Measurements from ENCODE around the gene TPCN1. TPM values are rescaled to one million over a fixed set of nuclear protein-coding genes. Genes with fewer than 3 reads are reported as not detected.
A peak's percentile ranks its signal among the peaks of the same experiment; 100 is the strongest.

Gene TPCN1
- total RNA-seq, 1 donor from 2014 or later = 39.5 TPM

GRCh38 chr12:113195598-113195997 lies 25.7 kb upstream of the TPCN1 start:
- DNase-seq (ENCODE audit: extremely low spot score in 2 of 2) = no peak
- TF ChIP-seq POLR2AphosphoS5 (IDR thresholded peaks at IDR 0.05; ENCODE audit: insufficient read depth in 1 of 2, low read depth in 1 of 2) = no peak
- no peak for TF ChIP-seq CTCF (IDR thresholded peaks at IDR 0.05)
- TF ChIP-seq POLR2A (IDR thresholded peaks at IDR 0.05) = no peak
- intact Hi-C loops (cut with DNase I) = loop anchor here (10.0 kb wide), 2 partner anchors 99 to 139 kb away; partner anchors contain the start of gene SLC8B1
- H3K27ac ChIP-seq = peak overlapping the region; percentile 61
- no peaks in the 10 kb centered on the region for H3K27me3 ChIP-seq
- no peak overlapping the region for H3K4me3 ChIP-seq
- H3K36me3 ChIP-seq = peaks cover 0 to 14% of the 10 kb centered on the region in 2 donors
- H3K9me3 ChIP-seq = no peaks in the 10 kb centered on the region
- H3K4me1 ChIP-seq = peaks cover 10% of the 10 kb centered on the region

GRCh38 chr12:113196582-113196981 lies 24.7 kb upstream of the TPCN1 start:
- Histone ChIP-seq H3K4me3 (no peak overlapping the region), H3K9me3 (no peaks in the 10 kb centered on the region), H3K27me3 (no peaks in the 10 kb centered on the region), H3K27ac (no peak overlapping the region), H3K4me1 (peaks cover 10% of the 10 kb centered on the region), H3K36me3 (peaks cover 0 to 8% of the 10 kb centered on the region in 2 donors)
- TF ChIP-seq CTCF (IDR thresholded peaks at IDR 0.05) (no peak), POLR2AphosphoS5 (IDR thresholded peaks at IDR 0.05; ENCODE audit: insufficient read depth in 1 of 2, low read depth in 1 of 2) (no peak), POLR2A (IDR thresholded peaks at IDR 0.05) (no peak)
- intact Hi-C loops (cut with DNase I) = loop anchor here (10.0 kb wide), 2 partner anchors 98 to 138 kb away; partner anchors contain the start of gene SLC8B1
- no peak for DNase-seq (ENCODE audit: extremely low spot score in 2 of 2)

- Histone ChIP-seq H3K27me3 (no peaks in the 10 kb centered on the region), H3K27ac (no peak overlapping the region), H3K4me1 (peaks cover 10% of the 10 kb centered on the region), H3K9me3 (no peaks in the 10 kb centered on the region), H3K4me3 (no peak overlapping the region), H3K36me3 (peaks cover 0 to 4% of the 10 kb centered on the region in 2 donors)
- DNase-seq (ENCODE audit: extremely low spot score in 2 of 2) = no peak
- TF ChIP-seq POLR2AphosphoS5 (IDR thresholded peaks at IDR 0.05; ENCODE audit: insufficient read depth in 1 of 2, low read depth in 1 of 2) (no peak), CTCF (IDR thresholded peaks at IDR 0.05) (peak in 2 of 3 experiments; percentile 39 to 61), POLR2A (IDR thresholded peaks at IDR 0.05) (no peak)
- intact Hi-C loops (cut with DNase I) = loop anchor here (10.0 kb wide), 2 partner anchors 98 to 138 kb away; partner anchors contain the start of gene SLC8B1
These were observed 24.3 kb upstream of the TPCN1 start for GRCh38 chr12:113196990-113197389.

GRCh38 chr12:113197518-113198077 lies 23.7 kb upstream of the TPCN1 start:
- Histone ChIP-seq H3K9me3 (no peaks in the 10 kb centered on the region), H3K27me3 (no peaks in the 10 kb centered on the region), H3K4me3 (no peak overlapping the region), H3K27ac (no peak overlapping the region), H3K36me3 (no peaks in the 10 kb centered on the region), H3K4me1 (peaks cover 10% of the 10 kb centered on the region)
- DNase-seq (ENCODE audit: extremely low spot score in 2 of 2) = no peak
- intact Hi-C loops (cut with DNase I) = loop anchor here (10.0 kb wide), 2 partner anchors 97 to 137 kb away; partner anchors contain the start of gene SLC8B1
- TF ChIP-seq POLR2AphosphoS5 (IDR thresholded peaks at IDR 0.05; ENCODE audit: insufficient read depth in 1 of 2, low read depth in 1 of 2) (no peak), CTCF (IDR thresholded peaks at IDR 0.05) (no peak), POLR2A (IDR thresholded peaks at IDR 0.05) (no peak)

- DNase-seq (ENCODE audit: extremely low spot score in 2 of 2) = no peak
- Histone ChIP-seq H3K27ac (no peak overlapping the region), H3K9me3 (no peaks in the 10 kb centered on the region), H3K4me3 (no peak overlapping the region), H3K36me3 (no peaks in the 10 kb centered on the region), H3K4me1 (peaks cover 10% of the 10 kb centered on the region), H3K27me3 (no peaks in the 10 kb centered on the region)
- intact Hi-C loops (cut with DNase I) = loop anchor here (10.0 kb wide), 2 partner anchors 97 to 137 kb away; partner anchors contain the start of gene SLC8B1
- TF ChIP-seq POLR2A (IDR thresholded peaks at IDR 0.05) = no peak
- no peak for TF ChIP-seq POLR2AphosphoS5 (IDR thresholded peaks at IDR 0.05; ENCODE audit: insufficient read depth in 1 of 2, low read depth in 1 of 2)
- no peak for TF ChIP-seq CTCF (IDR thresholded peaks at IDR 0.05)
These were observed 23.0 kb upstream of the TPCN1 start for GRCh38 chr12:113198296-113198695.
